Activated naive CD8-positive, alpha-beta T cell treated with anti-CD3 and anti-CD28 coated beads, Interleukin-2, amount 50 U/mL, for 24 hours (primary cell): ENCODE data around the gene CHD6.

Experiments
- ATAC-seq: fragments of 150-1000 bp; cut with Tn5 transposase; one replicate; pipeline ENCODE4 v1.10.0; 2021
- DNase-seq: peaks from one replicate; pipeline ENCODE4 v3.0.0; 2021
- H3K27ac Mint-ChIP-seq: one replicate; pipeline ENCODE4 v1.8.0; 2021; ENCODE audit warnings: mild to moderate bottlenecking, mixed read lengths
- H3K27me3 Mint-ChIP-seq: one replicate; pipeline ENCODE4 v1.8.0; 2021; ENCODE audit warnings: mixed read lengths
- H3K36me3 Mint-ChIP-seq: one replicate; pipeline ENCODE4 v1.8.0; 2021; ENCODE audit warnings: low read depth, mixed read lengths
- H3K4me1 Mint-ChIP-seq: one replicate; pipeline ENCODE4 v1.8.0; 2021; ENCODE audit warnings: mixed read lengths
- H3K4me3 Mint-ChIP-seq: one replicate; pipeline ENCODE4 v1.8.0; 2021; ENCODE audit warnings: mild to moderate bottlenecking, moderate library complexity, mixed read lengths
- H3K9me3 Mint-ChIP-seq: one replicate; pipeline ENCODE4 v1.8.0; 2021; ENCODE audit warnings: mixed read lengths

CHD6 gene

GRCh38 chr20:41447006-41447405 is 171.2 kb downstream of the CHD6 start:
- no peak for ATAC-seq
- H3K27me3 Mint-ChIP-seq = no peaks in the 10 kb centered on the region
- H3K36me3 Mint-ChIP-seq = peaks cover 30% of the 10 kb centered on the region

GRCh38 chr20:41446456-41446855 is 171.7 kb downstream of the CHD6 start:
- H3K4me1 Mint-ChIP-seq = peaks cover 9% of the 10 kb centered on the region
- H3K4me3 Mint-ChIP-seq = no peak overlapping the region
- no peak overlapping the region for H3K27ac Mint-ChIP-seq
- no peaks in the 10 kb centered on the region for H3K9me3 Mint-ChIP-seq
- no peaks in the 10 kb centered on the region for H3K27me3 Mint-ChIP-seq
- ATAC-seq (no peak), DNase-seq (no peak)
- peaks cover 30% of the 10 kb centered on the region for H3K36me3 Mint-ChIP-seq

More at GRCh38 chr20:41447006-41447405, 171.2 kb downstream of the CHD6 start:
- Mint-ChIP-seq H3K9me3 (no peaks in the 10 kb centered on the region), H3K4me3 (no peak overlapping the region), H3K27ac (no peak overlapping the region), H3K4me1 (peaks cover 9% of the 10 kb centered on the region)
- no peak for DNase-seq

- Mint-ChIP-seq H3K4me1 (peaks cover 12% of the 10 kb centered on the region), H3K36me3 (peaks cover 33% of the 10 kb centered on the region), H3K4me3 (no peak overlapping the region), H3K9me3 (no peaks in the 10 kb centered on the region), H3K27ac (no peak overlapping the region), H3K27me3 (no peaks in the 10 kb centered on the region)
- ATAC-seq (no peak), DNase-seq (no peak)
Measured at GRCh38 chr20:41444821-41445220, 173.4 kb downstream of the CHD6 start.

GRCh38 chr20:41443691-41444090 is 174.5 kb downstream of the CHD6 start:
- peaks cover 39% of the 10 kb centered on the region for H3K36me3 Mint-ChIP-seq
- no peaks in the 10 kb centered on the region for H3K27me3 Mint-ChIP-seq
- no peaks in the 10 kb centered on the region for H3K9me3 Mint-ChIP-seq
- H3K4me3 Mint-ChIP-seq = no peak overlapping the region
- ATAC-seq = peak; percentile 44
- no peak for DNase-seq
- peak overlapping the region; percentile 40 for H3K27ac Mint-ChIP-seq
- peaks cover 12% of the 10 kb centered on the region for H3K4me1 Mint-ChIP-seq

GRCh38 chr20:41440882-41441281 is 177.3 kb downstream of the CHD6 start:
- H3K27ac Mint-ChIP-seq = peak overlapping the region; percentile 52
- H3K4me3 Mint-ChIP-seq = no peak overlapping the region
- ATAC-seq = no peak

GRCh38 chr20:41437836-41438235 is 180.3 kb downstream of the CHD6 start:
- DNase-seq (no peak), ATAC-seq (no peak)
- Mint-ChIP-seq H3K9me3 (no peaks in the 10 kb centered on the region), H3K36me3 (peaks cover 44% of the 10 kb centered on the region), H3K27ac (no peak overlapping the region), H3K27me3 (no peaks in the 10 kb centered on the region), H3K4me1 (peaks cover 33% of the 10 kb centered on the region), H3K4me3 (no peak overlapping the region)

More at GRCh38 chr20:41440882-41441281, 177.3 kb downstream of the CHD6 start:
- Mint-ChIP-seq H3K27me3 (no peaks in the 10 kb centered on the region), H3K36me3 (peaks cover 41% of the 10 kb centered on the region), H3K4me1 (peaks cover 28% of the 10 kb centered on the region), H3K9me3 (no peaks in the 10 kb centered on the region)
- no peak for DNase-seq

GRCh38 chr20:41436679-41437078 is 181.5 kb downstream of the CHD6 start:
- Mint-ChIP-seq H3K9me3 (no peaks in the 10 kb centered on the region), H3K27me3 (no peaks in the 10 kb centered on the region), H3K27ac (peak overlapping the region; percentile 3), H3K4me3 (no peak overlapping the region), H3K36me3 (peaks cover 47% of the 10 kb centered on the region), H3K4me1 (peaks cover 41% of the 10 kb centered on the region)
- DNase-seq (no peak), ATAC-seq (peak; percentile 41)

GRCh38 chr20:41433203-41433602 is 185.0 kb downstream of the CHD6 start:
- DNase-seq = no peak

GRCh38 chr20:41432746-41433145 is 185.4 kb downstream of the CHD6 start:
- peaks cover 51% of the 10 kb centered on the region for H3K36me3 Mint-ChIP-seq
- peak overlapping the region; percentile 2 for H3K4me3 Mint-ChIP-seq
- H3K4me1 Mint-ChIP-seq = peaks cover 54% of the 10 kb centered on the region
- H3K27me3 Mint-ChIP-seq = no peaks in the 10 kb centered on the region
- ATAC-seq = peak; percentile 41
- H3K9me3 Mint-ChIP-seq = no peaks in the 10 kb centered on the region
- H3K27ac Mint-ChIP-seq = peak overlapping the region; percentile 75
- no peak for DNase-seq

More at GRCh38 chr20:41433203-41433602, 185.0 kb downstream of the CHD6 start:
- peak overlapping the region; percentile 2 for H3K4me3 Mint-ChIP-seq
- peaks cover 49% of the 10 kb centered on the region for H3K36me3 Mint-ChIP-seq
- no peaks in the 10 kb centered on the region for H3K27me3 Mint-ChIP-seq
- H3K4me1 Mint-ChIP-seq = peaks cover 50% of the 10 kb centered on the region
- no peak for ATAC-seq
- H3K9me3 Mint-ChIP-seq = no peaks in the 10 kb centered on the region
- H3K27ac Mint-ChIP-seq = peak overlapping the region; percentile 75

GRCh38 chr20:41428285-41428684 is 189.9 kb downstream of the CHD6 start:
- Mint-ChIP-seq H3K9me3 (no peaks in the 10 kb centered on the region), H3K27me3 (no peaks in the 10 kb centered on the region), H3K4me1 (peaks cover 36% of the 10 kb centered on the region), H3K36me3 (peaks cover 30% of the 10 kb centered on the region), H3K4me3 (no peak overlapping the region), H3K27ac (peak overlapping the region; percentile 52)
- ATAC-seq = peak; percentile 81
- peak; percentile 4 for DNase-seq

- no peak for DNase-seq
- ATAC-seq = no peak
- H3K36me3 Mint-ChIP-seq = peaks cover 30% of the 10 kb centered on the region
- H3K4me1 Mint-ChIP-seq = peaks cover 32% of the 10 kb centered on the region
- H3K9me3 Mint-ChIP-seq = no peaks in the 10 kb centered on the region
- H3K4me3 Mint-ChIP-seq = no peak overlapping the region
- H3K27me3 Mint-ChIP-seq = no peaks in the 10 kb centered on the region
- peak overlapping the region; percentile 52 for H3K27ac Mint-ChIP-seq
Measured at GRCh38 chr20:41427833-41428232, 190.3 kb downstream of the CHD6 start.

GRCh38 chr20:41426976-41427375 is 191.2 kb downstream of the CHD6 start:
- H3K4me3 Mint-ChIP-seq = no peak overlapping the region
- DNase-seq (no peak), ATAC-seq (no peak)
- peaks cover 32% of the 10 kb centered on the region for H3K36me3 Mint-ChIP-seq
- peak overlapping the region; percentile 13 for H3K27ac Mint-ChIP-seq
- H3K27me3 Mint-ChIP-seq = no peaks in the 10 kb centered on the region
- H3K4me1 Mint-ChIP-seq = peaks cover 24% of the 10 kb centered on the region
- no peaks in the 10 kb centered on the region for H3K9me3 Mint-ChIP-seq

- Mint-ChIP-seq H3K4me3 (no peak overlapping the region), H3K27me3 (no peaks in the 10 kb centered on the region), H3K36me3 (peaks cover 39% of the 10 kb centered on the region), H3K9me3 (no peaks in the 10 kb centered on the region), H3K4me1 (peaks cover 23% of the 10 kb centered on the region), H3K27ac (no peak overlapping the region)
- DNase-seq (no peak), ATAC-seq (no peak)
Measured at GRCh38 chr20:41426086-41426830, 191.9 kb downstream of the CHD6 start.

GRCh38 chr20:41425180-41425884 is 192.8 kb downstream of the CHD6 start:
- no peak for ATAC-seq
- Mint-ChIP-seq H3K4me3 (no peak overlapping the region), H3K36me3 (peaks cover 42% of the 10 kb centered on the region), H3K27ac (no peak overlapping the region), H3K9me3 (no peaks in the 10 kb centered on the region), H3K27me3 (no peaks in the 10 kb centered on the region), H3K4me1 (peaks cover 23% of the 10 kb centered on the region)
- no peak for DNase-seq

- H3K27ac Mint-ChIP-seq = no peak overlapping the region
- no peaks in the 10 kb centered on the region for H3K27me3 Mint-ChIP-seq
- no peaks in the 10 kb centered on the region for H3K9me3 Mint-ChIP-seq
- DNase-seq = no peak
- peaks cover 41% of the 10 kb centered on the region for H3K36me3 Mint-ChIP-seq
- no peak overlapping the region for H3K4me3 Mint-ChIP-seq
- no peak for ATAC-seq
- H3K4me1 Mint-ChIP-seq = peaks cover 23% of the 10 kb centered on the region
Measured at GRCh38 chr20:41424546-41424945, 193.6 kb downstream of the CHD6 start.
